Activated naive CD4-positive, alpha-beta T cell treated with anti-CD3 and anti-CD28 coated beads, Interleukin-2, amount 50 U/mL, for 72 hours (primary cell): ENCODE data around the gene NHLH1. TPM values are rescaled to one million over a fixed set of nuclear protein-coding genes. Genes with fewer than 3 reads are reported as not detected.

ENCODE experiments used
- ATAC-seq, 2 donors: fragments of 150-1000 bp; cut with Tn5 transposase; 2 replicates each; pipeline ENCODE4 v1.10.0; 2021; ENCODE audit warnings: mild to moderate bottlenecking in 2 of 2, moderate library complexity in 2 of 2
- DNase-seq, 2 donors: peaks; one replicate each; pipeline ENCODE4 v3.0.0; 2021 to 2022; ENCODE audit warnings: low spot score in 2 of 2
- H3K27ac Mint-ChIP-seq, 2 donors: one replicate each; pipeline ENCODE4 v1.8.0; 2022; ENCODE audit warnings: mild to moderate bottlenecking in 2 of 2, mixed read lengths in 2 of 2
- H3K36me3 Mint-ChIP-seq, 2 donors: one replicate each; pipeline ENCODE4 v1.8.0; 2022; ENCODE audit warnings: mixed read lengths in 2 of 2
- H3K9me3 Mint-ChIP-seq, 2 donors: one replicate each; pipeline ENCODE4 v1.8.0; 2022; ENCODE audit warnings: mixed read lengths in 2 of 2
- total RNA-seq, 2 donors: library from RNA; stranded (reverse); gene quantifications; one replicate each; pipeline ENCODE4 v1.2.3, GENCODE V29; 2022

Gene NHLH1
- total RNA-seq, 2 donors from 2014 or later = 0.46 to 0.68 TPM

DNA sequence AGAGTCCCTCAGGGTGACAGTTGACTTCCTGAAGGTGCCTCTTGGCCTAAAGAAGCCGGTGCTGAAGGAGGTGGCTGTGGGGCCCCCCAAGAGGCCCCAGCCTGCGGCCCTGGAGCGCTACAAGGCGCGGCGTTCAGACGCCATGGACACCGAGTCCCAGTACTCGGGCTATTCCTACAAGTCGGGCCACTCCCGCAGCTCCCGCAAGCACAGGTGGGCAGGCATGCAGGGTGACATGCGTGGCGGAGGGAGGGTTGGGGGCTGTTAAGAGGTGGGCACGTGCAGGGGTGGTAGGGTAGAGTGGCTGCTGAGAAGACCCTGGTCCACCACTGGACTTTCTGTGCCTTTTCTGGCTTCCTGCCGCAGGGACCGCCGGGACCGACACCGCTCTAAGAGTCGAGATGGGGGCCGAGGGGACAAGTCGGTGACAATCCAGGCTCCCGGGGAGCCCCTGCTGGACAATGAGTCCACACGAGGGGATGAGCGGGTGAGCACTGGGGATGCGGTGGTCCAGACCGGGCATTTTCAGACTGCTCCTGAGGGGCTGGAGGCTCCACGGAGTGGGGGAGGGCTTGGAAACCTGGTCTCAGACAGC, 48.9 kb downstream of the NHLH1 start:
- Mint-ChIP-seq H3K9me3 (no peaks in the 10 kb centered on the region), H3K36me3 (no peaks in the 10 kb centered on the region), H3K27ac (no peak overlapping the region)
- DNase-seq = no peak
- ATAC-seq = no peak

DNA sequence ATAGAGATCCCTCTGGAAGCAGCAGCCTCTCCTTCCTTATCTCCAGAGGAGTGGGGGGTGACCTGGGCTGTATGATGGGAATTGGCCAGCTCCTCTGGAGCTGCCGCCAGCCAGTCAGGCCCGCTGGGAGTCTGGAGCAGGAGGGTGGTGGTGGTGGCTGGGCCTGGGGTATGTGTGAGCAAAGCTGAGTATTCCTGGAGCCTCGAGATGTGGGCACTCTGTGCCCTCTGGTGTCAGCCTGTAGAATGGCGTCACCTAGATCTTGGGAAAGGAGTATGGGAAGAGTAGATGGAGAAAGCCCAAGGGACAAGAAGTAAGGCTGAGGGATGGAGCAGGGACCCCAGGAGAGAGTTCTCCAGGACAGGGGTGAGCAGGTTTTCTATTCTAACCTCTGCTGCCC, 49.5 kb downstream of the NHLH1 start:
- Mint-ChIP-seq H3K36me3 (no peaks in the 10 kb centered on the region), H3K27ac (no peak overlapping the region), H3K9me3 (no peaks in the 10 kb centered on the region)
- no peak for DNase-seq
- peak in 1 of 2 donors; percentile 38 for ATAC-seq

DNA sequence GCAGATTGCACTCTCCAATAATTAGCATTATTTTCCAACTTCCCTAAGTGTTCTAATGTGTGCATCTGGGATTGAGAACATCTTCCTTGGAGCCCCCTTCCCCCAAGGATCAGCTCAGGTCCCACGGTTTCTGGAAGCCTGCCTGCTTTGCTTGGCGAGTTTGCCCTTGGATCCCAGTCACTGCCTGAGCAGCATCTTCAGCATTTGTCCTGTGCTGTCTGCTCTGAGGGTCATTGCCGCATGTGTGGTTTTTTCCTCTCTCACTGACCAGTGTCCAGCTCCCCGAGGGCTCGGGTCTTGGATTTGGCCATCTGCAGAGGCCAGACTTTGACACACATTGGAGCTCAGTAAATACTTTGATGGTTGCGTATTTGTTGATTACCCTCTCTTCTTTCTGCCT, 51.6 kb downstream of the NHLH1 start:
- ATAC-seq (no peak), DNase-seq (no peak)
- Mint-ChIP-seq H3K9me3 (no peaks in the 10 kb centered on the region), H3K27ac (no peak overlapping the region), H3K36me3 (no peaks in the 10 kb centered on the region)

DNA sequence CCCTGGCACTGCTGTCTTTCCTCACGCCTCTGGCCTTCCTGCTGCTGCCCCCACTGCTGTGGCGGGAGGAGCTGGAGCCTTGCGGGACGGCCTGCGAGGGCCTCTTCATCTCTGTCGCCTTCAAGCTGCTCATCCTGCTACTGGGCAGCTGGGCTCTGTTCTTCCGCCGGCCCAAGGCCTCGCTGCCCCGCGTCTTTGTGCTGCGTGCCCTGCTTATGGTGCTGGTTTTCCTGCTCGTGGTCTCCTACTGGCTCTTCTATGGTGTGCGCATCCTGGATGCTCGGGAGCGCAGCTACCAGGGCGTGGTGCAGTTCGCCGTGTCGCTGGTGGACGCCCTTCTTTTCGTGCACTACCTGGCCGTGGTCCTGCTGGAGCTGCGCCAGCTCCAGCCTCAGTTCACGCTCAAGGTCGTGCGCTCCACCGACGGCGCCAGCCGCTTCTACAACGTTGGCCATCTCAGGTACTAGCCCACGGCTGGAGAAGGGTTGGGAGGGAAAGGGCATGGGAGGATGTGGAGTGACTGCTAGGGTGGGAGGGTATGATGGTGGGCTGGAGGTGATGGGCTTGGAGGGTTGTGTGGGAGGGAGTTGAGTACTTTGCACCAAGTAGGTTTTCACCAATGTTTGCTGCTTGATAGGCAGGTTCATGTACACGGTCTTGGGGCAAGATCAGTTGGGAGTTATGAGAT, 52.4 kb downstream of the NHLH1 start:
- Mint-ChIP-seq H3K27ac (no peak overlapping the region), H3K36me3 (no peaks in the 10 kb centered on the region), H3K9me3 (no peaks in the 10 kb centered on the region)
- no peak for DNase-seq
- ATAC-seq = no peak

DNA sequence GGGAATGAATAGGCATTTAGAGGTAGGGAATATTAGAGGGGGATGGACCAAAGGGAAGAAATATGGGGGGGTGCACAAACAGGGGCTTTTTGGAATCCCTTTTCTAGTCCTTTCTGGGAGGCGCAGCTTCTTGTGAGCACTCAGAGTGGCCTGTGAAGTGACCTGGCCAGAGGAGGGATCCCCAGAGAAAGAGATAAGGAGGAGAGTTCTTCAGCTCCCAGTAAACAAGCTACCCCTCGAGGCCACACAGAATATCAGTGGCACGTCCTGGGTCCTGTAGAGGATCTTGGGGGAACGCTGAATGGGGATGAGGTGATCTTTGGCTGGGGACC, 52.9 kb downstream of the NHLH1 start:
- Mint-ChIP-seq H3K9me3 (no peaks in the 10 kb centered on the region), H3K27ac (no peak overlapping the region), H3K36me3 (no peaks in the 10 kb centered on the region)
- no peak for DNase-seq
- no peak for ATAC-seq

DNA sequence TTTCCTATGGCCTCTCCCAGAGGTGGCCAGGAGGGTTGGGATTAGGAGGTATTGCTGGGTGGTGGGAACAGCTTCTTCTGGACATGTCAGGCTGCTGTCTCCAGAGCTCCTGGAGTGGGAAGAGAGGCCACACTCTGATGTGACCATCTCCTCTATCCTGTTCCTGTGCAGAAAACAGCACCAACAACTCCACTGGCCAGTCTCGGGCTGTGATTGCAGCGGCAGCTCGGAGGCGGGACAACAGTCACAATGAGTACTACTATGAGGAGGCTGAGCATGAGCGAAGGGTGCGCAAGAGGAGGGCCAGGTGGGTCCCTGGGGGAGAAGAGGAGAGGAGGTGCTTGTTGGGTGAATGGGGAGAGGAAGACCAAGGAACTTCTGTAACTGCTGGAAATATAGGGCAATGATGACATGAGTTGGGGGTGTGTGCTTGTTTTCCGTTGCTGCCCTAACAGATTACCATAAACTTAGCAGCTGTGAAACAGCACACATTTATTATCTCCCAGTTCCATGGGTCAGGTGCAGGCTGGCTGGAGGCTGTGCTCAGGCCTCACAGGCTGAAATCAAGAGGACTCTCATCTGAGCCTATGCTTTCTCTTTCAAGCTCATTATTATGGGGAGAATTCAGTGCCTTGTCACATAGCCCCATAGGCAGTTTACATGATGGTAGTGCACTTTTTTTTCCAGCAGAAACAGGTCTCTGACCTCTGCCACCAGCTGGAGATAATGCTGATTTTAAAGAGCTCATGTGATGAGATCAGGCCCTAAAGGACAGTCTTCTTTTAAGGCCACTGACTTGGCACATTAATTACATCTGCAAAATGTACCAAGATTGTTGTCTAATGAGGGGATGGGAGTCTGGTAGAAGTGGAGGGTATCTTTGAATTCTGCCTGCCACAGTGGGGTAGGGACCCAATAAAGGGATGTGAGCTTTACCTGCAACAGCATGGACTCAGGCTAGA, 54.3 kb downstream of the NHLH1 start:
- no peaks in the 10 kb centered on the region for H3K9me3 Mint-ChIP-seq
- DNase-seq (no peak), ATAC-seq (no peak)
- no peaks in the 10 kb centered on the region for H3K36me3 Mint-ChIP-seq
- no peak overlapping the region for H3K27ac Mint-ChIP-seq

DNA sequence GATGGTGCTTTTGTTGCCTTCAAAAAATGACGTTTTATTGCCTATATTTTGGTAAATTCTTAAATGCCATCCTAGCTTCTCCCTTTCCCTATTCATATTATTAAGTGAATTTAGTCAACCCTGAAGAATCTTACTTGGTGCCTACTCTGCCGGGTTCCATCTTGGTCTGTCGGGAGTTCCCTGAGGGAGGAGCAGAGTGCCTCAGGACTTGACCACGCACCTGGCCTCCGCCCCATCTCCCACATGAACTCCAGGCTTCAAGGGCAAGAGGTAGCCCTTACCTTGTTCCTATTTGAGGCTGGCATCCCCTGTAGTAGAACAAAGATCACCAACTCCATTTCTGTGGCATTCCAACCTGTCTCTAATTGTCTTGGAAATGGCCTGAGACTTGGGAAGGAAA, 55.0 kb downstream of the NHLH1 start:
- Mint-ChIP-seq H3K9me3 (no peaks in the 10 kb centered on the region), H3K36me3 (no peaks in the 10 kb centered on the region), H3K27ac (peak overlapping the region in 1 of 2 donors; percentile 25)
- no peak for ATAC-seq
- no peak for DNase-seq

Other genes with a start within 250 kb of the NHLH1 start
- not detected for gene ATP1A4, start 215.5 kb upstream of the NHLH1 start, total RNA-seq
- not detected for gene CASQ1, start 176.5 kb upstream of the NHLH1 start, total RNA-seq
- gene PEA15, start 161.7 kb upstream of the NHLH1 start, total RNA-seq = 10 to 100 TPM; 37.2 to 53.7 TPM
- gene DCAF8, start 104.5 kb upstream of the NHLH1 start, total RNA-seq = 100 to 1,000 TPM; 124 to 170 TPM
- gene PEX19, start 81.9 kb upstream of the NHLH1 start, total RNA-seq = 10 to 100 TPM; 44.8 to 74.9 TPM
- gene COPA, start 23.8 kb upstream of the NHLH1 start, total RNA-seq = 100 to 1,000 TPM; 120 to 146 TPM
- 10 to 100 TPM; 43.5 to 53.0 TPM for gene NCSTN, start 23.7 kb upstream of the NHLH1 start, total RNA-seq
- gene VANGL2, start 33.5 kb downstream of the NHLH1 start, total RNA-seq = under 1 TPM; 0.05 to 0.18 TPM
- gene SLAMF6, start 156.2 kb downstream of the NHLH1 start, total RNA-seq = 10 to 100 TPM; 48.3 to 55.2 TPM
- gene CD84, start 212.4 kb downstream of the NHLH1 start, total RNA-seq = 10 to 100 TPM; 14.9 to 37.0 TPM